Spinal cord (tissue), 10 donors: ENCODE results near the gene CIC. TPM values are rescaled to one million over a fixed set of nuclear protein-coding genes. Genes with fewer than 3 reads are reported as not detected.

Source experiments
- DNase-seq, 6 donors: peaks; one replicate each; pipeline versions ENCODE4 v3.0.0 to v3.0.0-alpha.2; 2013 to 2015; ENCODE audit warnings: low spot score in 6 of 6, low read depth in 4 of 6
- H3K27ac ChIP-seq: one replicate; pipeline ENCODE4 v1.5.1; 2013; ENCODE audit warnings: low read depth, low read length, control low read depth
- H3K27me3 ChIP-seq: one replicate; pipeline ENCODE4 v1.6.1; 2013; ENCODE audit warnings: low read length; ENCODE audit not compliant: control insufficient read depth, insufficient read depth
- H3K36me3 ChIP-seq: one replicate; pipeline ENCODE4 v1.6.1; 2013; ENCODE audit warnings: low read length; ENCODE audit not compliant: control insufficient read depth, insufficient read depth
- H3K4me1 ChIP-seq: one replicate; pipeline ENCODE4 v1.6.1; 2013; ENCODE audit warnings: low read length; ENCODE audit not compliant: control insufficient read depth, insufficient read depth
- H3K4me3 ChIP-seq: one replicate; pipeline ENCODE4 v1.5.1; 2013; ENCODE audit warnings: low read depth, low read length, control low read depth
- H3K9me3 ChIP-seq: one replicate; pipeline ENCODE4 v1.6.1; 2013; ENCODE audit warnings: low read length; ENCODE audit not compliant: control insufficient read depth, insufficient read depth
- WGBS: methylation state at CpG from one replicate; pipeline ENCODE4 v1.1.5; 2013; ENCODE audit warnings: missing lambda C conversion rate; ENCODE audit not compliant: insufficient coverage; 5-methylcytosine and 5-hydroxymethylcytosine counted together
- polyA plus RNA-seq, 2 donors: library from polyadenylated mRNA; unstranded; fragments of 120-200 nt; gene quantifications; one replicate each; pipeline ENCODE4 v1.2.1, GENCODE V29; 2013; ENCODE audit not compliant: insufficient read length in 2 of 2
- total RNA-seq, 2 donors: library from RNA; depleted of rRNA in 1 of 2; stranded (reverse); fragments of 120-200 nt in 1 of 2; fragments of >200 nt in 1 of 2; gene quantifications; one replicate each; pipeline versions ENCODE4 v1.2.3 to v1.2.4, GENCODE V29; 2013 to 2014
- donor health status: healthy.

CIC gene
- total and polyA plus RNA-seq, 4 donors: 21.0 to 91.1 (median 58.0) TPM

DNA sequence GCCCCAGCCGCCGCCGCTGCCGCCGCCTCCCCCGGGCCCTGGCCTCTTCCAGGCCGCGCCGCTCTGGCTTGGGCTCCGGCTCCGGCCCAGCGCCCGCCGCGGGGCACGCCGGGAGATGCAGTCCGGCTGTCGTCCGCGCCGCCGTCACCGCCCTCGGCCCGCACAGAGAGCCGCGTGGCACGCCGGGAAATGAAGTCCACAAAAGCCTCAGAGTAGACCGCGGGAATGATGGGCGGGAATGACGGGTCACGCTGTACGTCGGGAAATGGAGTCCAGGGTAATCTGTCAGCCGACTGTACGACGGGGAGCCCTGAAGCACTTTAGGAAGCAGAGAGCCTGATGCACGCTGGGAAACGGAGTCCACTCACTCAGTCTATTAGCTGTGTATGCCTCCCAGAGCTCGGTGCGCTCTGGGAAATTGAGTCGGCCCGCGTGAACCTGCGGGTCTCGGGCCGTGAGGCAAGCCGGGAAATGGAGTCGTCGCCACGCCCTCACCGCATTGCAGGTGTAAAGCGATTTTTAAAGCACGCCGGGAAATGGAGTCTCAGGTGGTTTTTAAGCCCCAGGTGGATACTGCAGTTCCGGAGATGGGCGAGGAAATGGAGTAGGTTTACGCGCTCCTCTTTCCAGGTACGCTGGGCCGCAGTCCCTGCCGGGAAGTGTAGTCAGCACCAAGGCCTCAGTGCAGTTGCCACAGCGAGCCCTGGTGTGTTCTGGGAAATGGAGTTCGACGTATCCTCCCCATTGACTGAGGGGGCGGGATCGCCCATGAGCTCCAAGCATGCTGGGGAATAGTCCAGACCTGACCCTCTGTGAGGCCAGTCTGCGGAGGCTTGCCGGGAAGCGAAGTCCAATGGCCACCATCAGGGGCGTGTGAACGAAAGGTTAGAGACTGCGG, 26.3 kb upstream of the CIC start, which contains the start of gene GSK3A:
Gene GSK3A (minus strand): TSS at position 91 of the 898 bp plus-strand sequence. CDS start 137 bp downstream, outside the sequence.
- H3K4me1 ChIP-seq: peaks cover 55% of the 10 kb centered on the region
- under 1% methylated on average over 76 of the region's 76 CpGs for WGBS

DNA sequence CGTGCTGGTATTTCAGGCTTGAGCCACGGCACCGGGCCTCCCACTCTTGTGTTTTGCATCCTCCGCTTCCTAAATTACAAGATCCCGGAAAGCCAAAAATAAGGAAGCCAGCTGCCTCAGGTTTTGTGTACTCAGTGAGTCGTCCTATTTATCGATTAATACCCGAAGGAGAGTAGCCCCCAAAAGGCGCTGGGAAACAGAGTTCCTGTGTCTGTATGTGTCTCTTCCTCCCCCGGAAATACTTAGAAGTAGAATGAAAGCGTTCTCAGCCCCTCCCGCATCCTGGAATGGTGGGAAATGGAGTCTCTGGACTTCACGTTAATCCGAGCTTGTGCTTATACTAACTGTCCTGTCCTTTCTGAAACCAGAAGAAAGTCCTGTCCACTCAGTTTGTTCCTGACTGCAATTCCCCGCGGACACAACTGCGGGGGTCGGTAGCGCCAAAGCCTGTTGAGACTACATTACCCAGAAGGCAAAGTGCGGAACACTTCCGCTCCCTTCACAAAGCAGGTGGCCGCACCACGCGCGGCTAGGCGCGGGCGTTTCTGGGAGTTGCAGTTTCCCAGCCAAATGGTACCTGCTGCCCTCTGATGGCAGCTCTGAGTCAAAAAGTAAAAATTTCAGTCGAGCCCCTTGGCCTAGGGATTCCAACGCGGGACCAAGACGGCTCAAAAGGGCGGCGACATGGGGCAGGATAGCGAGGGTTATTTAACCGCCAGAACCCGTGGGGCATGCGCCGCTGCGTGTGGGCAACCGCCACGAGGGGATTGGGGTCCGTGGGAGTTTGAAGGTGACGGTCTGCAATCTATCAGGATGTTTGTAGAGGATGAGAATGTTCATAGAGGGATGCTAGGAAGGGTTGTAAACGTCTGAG, 24.5 kb upstream of the CIC start:
- 2% methylated on average over 43 of the region's 45 CpGs for WGBS
- H3K4me3 ChIP-seq: peak overlapping the region; percentile 85
- no peaks in the 10 kb centered on the region for H3K27me3 ChIP-seq
- H3K36me3 ChIP-seq: peaks cover 36% of the 10 kb centered on the region
- peaks cover 68% of the 10 kb centered on the region for H3K4me1 ChIP-seq
- H3K27ac ChIP-seq: peak overlapping the region; percentile 96
- H3K9me3 ChIP-seq: no peaks in the 10 kb centered on the region
- DNase-seq: peak in 4 of 6 donors; percentile 77 to 98 (median 95)

More for the DNA sequence above, 26.3 kb upstream of the CIC start, which contains the start of gene GSK3A:
- H3K27ac ChIP-seq: peak within 1 kb of the TSS; percentile 96
- no peaks in the 10 kb centered on the region for H3K9me3 ChIP-seq
- H3K27me3 ChIP-seq: no peaks in the 10 kb centered on the region
- peak; percentile 98 to 100 (median 99) for DNase-seq
- H3K4me3 ChIP-seq: peak within 1 kb of the TSS; percentile 85
- peaks cover 31% of the 10 kb centered on the region for H3K36me3 ChIP-seq

DNA sequence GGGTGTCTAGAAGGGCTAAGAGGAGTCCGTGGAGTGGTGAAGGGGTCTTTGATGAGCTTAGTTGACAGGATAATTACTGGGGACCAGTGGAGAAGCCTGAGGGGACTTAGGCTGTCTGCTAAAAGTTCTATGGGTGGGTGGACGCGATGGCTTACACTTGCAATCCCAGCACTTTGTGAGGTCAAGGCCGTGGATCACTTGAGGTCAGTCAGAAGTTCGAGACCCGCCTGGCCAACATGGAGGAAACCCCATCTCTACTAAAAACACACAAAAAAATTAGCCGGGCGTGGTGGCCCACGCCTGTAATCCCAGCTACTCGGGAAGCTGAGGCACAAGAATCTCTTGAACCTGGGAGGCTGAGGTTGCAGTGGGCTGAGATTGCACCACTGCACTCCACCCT, 23.8 kb upstream of the CIC start:
- peaks cover 34% of the 10 kb centered on the region for H3K36me3 ChIP-seq
- H3K4me3 ChIP-seq: no peak overlapping the region
- no peak for DNase-seq
- WGBS: 40% methylated on average over 1 of the region's 10 CpGs
- H3K27ac ChIP-seq: peak overlapping the region; percentile 20
- H3K27me3 ChIP-seq: no peaks in the 10 kb centered on the region
- peaks cover 67% of the 10 kb centered on the region for H3K4me1 ChIP-seq
- no peaks in the 10 kb centered on the region for H3K9me3 ChIP-seq

DNA sequence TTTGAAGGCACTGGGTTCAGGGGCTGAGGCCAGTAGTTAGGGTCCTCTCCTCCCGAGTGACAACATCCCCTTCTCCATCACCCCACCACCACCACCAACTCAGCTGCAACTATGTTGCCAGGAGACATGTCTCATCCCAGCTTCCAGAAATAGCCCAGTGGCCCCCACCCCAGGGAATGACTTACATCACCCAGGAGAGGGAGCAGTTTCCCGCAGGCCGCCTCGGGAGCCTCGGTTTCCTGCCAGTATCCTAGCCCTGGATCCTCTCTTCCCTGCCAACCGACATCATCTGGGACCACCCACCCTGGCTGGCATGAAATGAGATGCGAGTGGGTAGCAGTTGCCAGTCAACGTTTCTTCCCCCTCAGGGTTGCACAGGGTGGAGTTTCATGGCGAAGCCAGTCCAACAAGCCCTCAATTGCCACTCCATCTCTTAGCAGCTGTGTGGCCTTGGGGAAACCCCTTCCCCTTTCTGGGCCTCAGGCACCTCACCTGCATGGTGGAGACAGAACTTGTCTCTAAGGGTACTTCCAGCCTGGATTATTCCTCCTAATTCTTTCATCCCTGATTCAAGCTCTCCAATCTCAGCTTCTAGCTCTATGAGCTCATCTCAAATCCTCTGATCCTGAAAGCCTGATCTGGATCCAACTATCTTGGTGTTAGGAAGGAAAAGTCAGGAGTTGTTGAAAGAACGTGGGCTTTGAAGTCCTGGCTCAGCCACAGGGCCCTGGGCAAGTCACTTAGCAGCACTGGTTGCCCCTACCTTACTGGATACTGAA, 22.7 kb upstream of the CIC start:
- 26% methylated on average over 6 of the region's 10 CpGs for WGBS
- Histone ChIP-seq H3K27me3 (no peaks in the 10 kb centered on the region), H3K4me1 (peaks cover 74% of the 10 kb centered on the region), H3K4me3 (no peak overlapping the region), H3K9me3 (no peaks in the 10 kb centered on the region), H3K27ac (peak overlapping the region; percentile 76), H3K36me3 (peaks cover 41% of the 10 kb centered on the region)
- peak in 2 of 6 donors; percentile 79 to 94 for DNase-seq

DNA sequence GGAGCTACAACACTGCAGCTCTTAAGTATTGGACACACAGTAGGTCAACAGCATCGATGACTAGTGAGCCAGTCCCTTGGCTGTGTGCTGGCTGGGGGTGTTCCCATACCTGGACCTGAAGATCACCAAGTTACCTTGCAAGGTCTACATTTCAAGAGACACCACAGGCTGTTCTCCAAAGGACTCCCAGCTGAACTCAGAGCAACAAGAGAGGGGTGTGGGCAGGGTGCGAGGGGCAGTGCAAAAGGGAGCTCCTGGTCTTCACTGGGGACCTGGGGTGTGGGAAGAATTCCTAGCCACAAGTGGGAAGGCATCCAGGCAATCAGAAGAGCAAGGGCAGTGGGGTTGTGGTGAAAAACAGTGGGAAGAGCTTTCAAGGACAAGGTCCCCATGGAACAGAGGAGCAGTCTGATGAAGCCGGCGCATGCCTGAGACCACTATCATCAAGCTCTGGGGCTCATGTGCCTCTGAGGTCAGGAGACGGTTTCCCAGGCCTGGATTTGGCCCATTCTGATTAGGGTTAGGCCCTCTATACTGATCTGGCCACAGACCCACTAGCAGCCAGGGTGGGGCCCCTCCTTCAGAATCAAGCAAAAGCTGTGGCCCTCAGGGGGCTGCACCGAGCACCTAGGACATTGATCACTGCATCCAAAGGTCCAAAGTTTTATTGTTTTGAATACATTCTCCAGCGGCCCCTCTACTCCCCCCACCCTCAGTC, 22.0 kb upstream of the CIC start:
- Histone ChIP-seq H3K4me1 (peaks cover 82% of the 10 kb centered on the region), H3K27ac (peak overlapping the region; percentile 67)

DNA sequence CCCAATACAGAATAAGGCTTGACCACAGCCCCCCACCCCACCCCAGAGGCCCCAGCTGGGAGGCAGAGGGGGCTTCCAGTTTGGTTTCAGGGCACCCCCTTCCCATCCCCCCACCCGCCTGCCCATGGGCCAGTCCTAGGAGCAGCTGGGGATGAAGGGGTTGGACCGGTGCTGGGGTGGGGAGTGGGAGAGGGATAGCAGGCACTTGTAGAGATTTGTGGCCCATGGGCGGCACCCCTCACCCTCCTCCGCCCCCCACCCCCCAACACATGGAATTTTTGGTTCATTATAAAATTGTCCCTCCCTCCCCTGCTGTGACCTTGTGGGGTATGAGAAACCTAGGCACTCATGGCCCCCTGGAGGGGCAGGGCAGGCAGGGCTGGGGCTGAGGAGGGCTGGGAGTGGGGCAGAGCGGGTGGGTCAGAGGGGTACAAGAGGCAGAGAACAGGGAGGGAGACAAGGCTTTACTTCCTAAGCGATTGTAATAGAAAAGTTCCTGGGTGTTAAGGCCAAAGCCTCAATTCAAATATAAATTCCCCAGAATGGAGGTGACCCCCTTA, 21.3 kb upstream of the CIC start:
- Histone ChIP-seq H3K4me1 (peaks cover 88% of the 10 kb centered on the region), H3K36me3 (peaks cover 41% of the 10 kb centered on the region), H3K4me3 (no peak overlapping the region), H3K27me3 (no peaks in the 10 kb centered on the region), H3K27ac (no peak overlapping the region), H3K9me3 (no peaks in the 10 kb centered on the region)
- no peak for DNase-seq
- WGBS: no CpG with 5 or more reads among the region's 6 CpGs

More for the DNA sequence above, 22.0 kb upstream of the CIC start:
- Histone ChIP-seq H3K9me3 (no peaks in the 10 kb centered on the region), H3K4me3 (no peak overlapping the region), H3K36me3 (peaks cover 41% of the 10 kb centered on the region), H3K27me3 (no peaks in the 10 kb centered on the region)
- 88% methylated on average over 6 of the region's 7 CpGs for WGBS
- DNase-seq: no peak

DNA sequence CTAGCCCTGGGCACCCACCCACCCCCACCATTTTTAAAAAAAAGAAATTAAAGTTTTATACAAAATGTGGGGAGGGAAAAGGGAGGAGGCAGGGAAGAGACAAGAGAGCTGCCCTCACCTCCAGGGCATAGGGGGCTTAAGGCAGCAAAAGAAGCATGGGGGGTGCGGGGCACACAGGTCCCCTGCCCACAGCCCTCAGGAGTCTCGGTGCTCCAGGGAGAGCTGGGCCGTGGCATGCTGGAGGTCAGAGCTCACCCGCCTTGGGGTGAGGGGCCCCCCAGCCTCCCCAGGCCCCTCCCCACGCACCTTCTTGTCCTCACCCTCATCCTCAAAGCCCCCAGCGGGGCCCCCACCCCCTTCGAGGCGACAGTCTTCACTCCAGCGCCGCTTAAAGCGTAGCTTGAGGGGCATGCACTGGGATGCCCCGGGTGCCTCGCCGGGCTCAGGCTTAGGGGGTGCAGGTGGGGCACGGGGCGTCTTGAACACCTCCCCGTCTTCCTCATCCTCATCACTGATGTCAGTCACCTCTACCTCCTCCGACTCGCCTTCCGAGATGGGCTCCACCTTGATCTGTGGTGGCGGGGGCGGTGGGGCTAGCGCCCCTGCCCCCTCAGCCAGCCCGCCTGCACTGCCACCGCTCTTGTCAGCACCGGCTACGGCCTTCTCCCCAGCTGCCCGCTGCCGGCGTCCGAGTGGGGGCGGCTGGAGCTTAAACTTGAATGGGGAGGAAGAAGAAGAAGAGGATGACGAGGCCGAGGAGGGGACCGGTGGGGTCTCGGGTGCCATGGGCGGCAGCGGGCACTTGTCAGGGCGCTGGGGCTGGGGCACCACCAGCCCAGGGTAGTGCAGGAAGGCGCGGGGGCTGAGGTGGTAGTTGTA, 20.5 kb upstream of the CIC start:
- Histone ChIP-seq H3K9me3 (no peaks in the 10 kb centered on the region), H3K4me3 (no peak overlapping the region), H3K27me3 (no peaks in the 10 kb centered on the region), H3K36me3 (peaks cover 41% of the 10 kb centered on the region), H3K27ac (no peak overlapping the region), H3K4me1 (peaks cover 89% of the 10 kb centered on the region)
- 90% methylated on average over 38 of the region's 41 CpGs for WGBS
- DNase-seq: no peak
